Activated T-helper 1 cell treated with anti-CD3 and anti-CD28 coated beads, Interleukin-12 subunit alpha, Interleukin-12 subunit beta, Interleukin-2, Interleukin-4 antibody, amounts not matched to agents 30 ng/mL and 10 ng/mL and 1 ng/mL, durations not matched to agents 14 hours and 24 hours and 36 hours (primary cell): Measurements from ENCODE around the gene TUBGCP3. TPM values are rescaled to one million over a fixed set of nuclear protein-coding genes. Genes with fewer than 3 reads are reported as not detected.

Experiments
- DNase-seq: peaks from one replicate; pipeline ENCODE4 v3.0.0; 2021; ENCODE audit warnings: low spot score
- H3K27ac Mint-ChIP-seq: one replicate; pipeline ENCODE4 v1.8.0; 2021; ENCODE audit warnings: mild to moderate bottlenecking, mixed read lengths
- H3K27me3 Mint-ChIP-seq: one replicate; pipeline ENCODE4 v1.8.0; 2022; ENCODE audit warnings: mild to moderate bottlenecking, moderate library complexity, mixed read lengths; ENCODE audit not compliant: insufficient read depth
- H3K36me3 Mint-ChIP-seq: one replicate; pipeline ENCODE4 v1.8.0; 2021; ENCODE audit warnings: low read depth, mixed read lengths
- H3K4me1 Mint-ChIP-seq: one replicate; pipeline ENCODE4 v1.8.0; 2021; ENCODE audit warnings: low read depth, mixed read lengths
- H3K4me3 Mint-ChIP-seq: one replicate; pipeline ENCODE4 v1.8.0; 2021; ENCODE audit warnings: mild to moderate bottlenecking, moderate library complexity, mixed read lengths
- H3K9me3 Mint-ChIP-seq: one replicate; pipeline ENCODE4 v1.8.0; 2021; ENCODE audit warnings: mixed read lengths
- intact Hi-C: fragments of 100-400 bp; cut with micrococcal nuclease; formaldehyde crosslinking; loops from one replicate; pipeline ENCODE4 v1.15.1; 2024
- total RNA-seq: library from RNA; stranded (reverse); gene quantifications from 2 replicates; pipeline ENCODE4 v1.2.3, GENCODE V29; 2022

Gene TUBGCP3
- total RNA-seq, 1 donor from 2014 or later, result 67.4 TPM

DNA sequence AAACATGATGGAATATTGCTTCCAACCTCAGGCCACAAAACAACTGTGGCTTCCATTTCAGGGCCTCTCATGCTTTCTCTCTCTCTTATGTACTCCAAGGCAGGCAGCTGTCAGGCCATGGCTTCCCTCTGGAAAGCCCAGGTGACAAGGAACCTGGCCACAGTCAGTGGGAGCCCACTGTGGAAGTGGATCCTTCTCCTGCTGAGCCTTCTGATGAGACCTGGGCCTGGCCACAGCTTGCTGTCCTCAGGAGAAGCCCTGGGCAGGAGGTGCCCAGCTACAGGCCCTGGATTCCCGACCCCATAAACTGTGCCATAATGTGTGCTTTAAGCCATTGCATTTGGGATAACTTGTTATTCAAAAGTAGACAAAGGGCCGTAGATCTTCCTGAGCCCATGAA, 140.6 kb downstream of the TUBGCP3 start:
- Mint-ChIP-seq H3K36me3 (no peaks in the 10 kb centered on the region), H3K4me1 (no peaks in the 10 kb centered on the region), H3K27me3 (peaks cover 3% of the 10 kb centered on the region), H3K27ac (no peak overlapping the region), H3K9me3 (no peaks in the 10 kb centered on the region), H3K4me3 (no peak overlapping the region)
- intact Hi-C loops, result loop anchor here (10.0 kb wide), 1 partner anchor 1383 kb away; no protein-coding TSS in a partner anchor
- DNase-seq, result no peak

DNA sequence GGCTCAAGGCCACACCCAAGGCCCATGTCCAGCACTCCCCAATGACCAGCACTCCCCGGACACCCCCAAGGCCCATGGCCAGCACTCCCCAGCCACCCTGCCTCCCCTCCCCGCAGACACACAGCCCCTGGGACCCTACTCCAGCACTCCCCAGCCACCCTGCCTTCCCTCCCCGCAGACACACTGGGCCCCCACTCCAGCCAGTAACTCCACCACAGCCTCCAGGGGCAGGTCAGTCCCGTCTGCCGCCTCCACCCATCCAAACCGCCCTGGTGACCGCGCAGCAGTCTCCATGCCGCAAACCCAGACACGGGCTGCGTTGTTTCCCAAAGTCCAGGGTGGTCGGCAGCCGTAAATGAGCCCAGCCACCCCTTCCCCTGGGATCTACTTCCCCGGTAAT, 141.1 kb downstream of the TUBGCP3 start:
- H3K4me3 Mint-ChIP-seq, result no peak overlapping the region
- H3K27ac Mint-ChIP-seq, result no peak overlapping the region
- no peaks in the 10 kb centered on the region for H3K4me1 Mint-ChIP-seq
- no peaks in the 10 kb centered on the region for H3K9me3 Mint-ChIP-seq
- intact Hi-C loops, result loop anchor here (10.0 kb wide), 1 partner anchor 1382 kb away; no protein-coding TSS in a partner anchor
- H3K36me3 Mint-ChIP-seq, result no peaks in the 10 kb centered on the region
- DNase-seq, result no peak
- peaks cover 3% of the 10 kb centered on the region for H3K27me3 Mint-ChIP-seq

DNA sequence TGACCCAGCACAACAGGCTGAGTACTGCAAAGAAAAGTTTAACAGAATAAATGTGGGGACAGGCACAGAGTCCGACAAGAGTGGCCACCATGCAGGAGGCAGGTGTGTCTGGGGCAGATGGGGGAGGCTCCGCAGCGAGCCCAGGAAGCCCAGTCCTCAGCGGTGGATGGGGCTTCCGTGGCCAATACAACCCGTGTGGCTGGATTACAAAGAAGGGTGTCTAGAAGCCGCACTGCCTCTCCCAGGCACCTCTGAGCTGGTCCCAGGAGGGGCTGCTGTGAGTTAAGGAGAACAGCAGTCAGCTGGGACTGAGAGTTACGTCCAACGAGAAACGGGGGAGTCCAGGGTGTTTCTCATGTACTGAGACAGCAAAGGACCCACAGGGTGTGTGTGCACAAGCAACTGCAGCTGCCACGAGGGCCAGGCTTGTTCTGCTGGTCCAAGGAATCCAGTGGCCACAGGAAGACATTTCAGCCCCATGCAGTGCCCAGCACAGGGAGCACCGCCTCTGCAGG, 141.5 kb downstream of the TUBGCP3 start:
- Mint-ChIP-seq H3K27ac (no peak overlapping the region), H3K4me3 (no peak overlapping the region), H3K9me3 (no peaks in the 10 kb centered on the region), H3K27me3 (peaks cover 3% of the 10 kb centered on the region), H3K4me1 (no peaks in the 10 kb centered on the region), H3K36me3 (no peaks in the 10 kb centered on the region)
- DNase-seq, result no peak
- intact Hi-C loops, result loop anchor here (10.0 kb wide), 1 partner anchor 1382 kb away; no protein-coding TSS in a partner anchor

DNA sequence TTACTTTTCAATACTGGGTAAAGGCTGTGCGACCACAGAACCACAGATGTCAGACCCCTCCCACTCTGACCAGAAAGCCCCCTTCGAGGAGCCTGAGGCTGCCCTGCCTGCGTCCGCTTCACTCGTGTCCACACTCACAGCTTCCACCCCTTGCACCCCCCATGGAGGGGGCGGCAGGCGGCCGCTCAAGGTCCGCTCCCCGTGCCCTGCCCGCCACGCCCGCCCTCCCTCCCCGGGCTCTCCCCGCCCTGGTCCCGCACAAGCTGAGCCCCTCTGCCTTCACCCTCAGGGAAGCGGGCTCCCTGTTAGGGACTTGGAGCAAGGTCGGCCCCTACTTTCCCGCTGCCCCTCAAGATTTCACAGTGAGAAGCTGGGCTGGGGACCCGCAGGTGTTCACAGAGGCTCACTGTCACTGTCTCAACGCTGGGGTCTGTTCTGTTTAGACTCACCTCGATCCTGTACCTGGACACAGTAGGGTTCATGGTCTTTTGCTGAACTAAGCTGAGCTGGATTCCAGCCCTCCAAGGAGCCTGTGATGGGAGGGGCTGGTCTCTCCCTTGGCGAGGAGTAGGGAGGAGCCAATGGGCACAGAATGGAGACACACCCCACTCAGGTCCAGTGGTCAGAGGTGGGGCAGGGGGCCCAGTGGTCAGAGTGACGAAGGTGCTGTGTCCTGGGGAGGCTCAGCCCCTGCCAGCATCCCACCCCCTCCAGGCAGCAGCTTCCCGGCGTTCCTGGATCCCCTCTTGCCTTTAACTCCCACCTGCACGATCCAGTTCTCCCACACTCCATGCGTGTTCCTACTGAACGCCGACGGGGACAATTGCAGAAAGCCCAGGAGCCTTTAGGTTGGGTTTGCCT, 142.3 kb downstream of the TUBGCP3 start:
- no peak for DNase-seq
- H3K27me3 Mint-ChIP-seq, result peaks cover 3% of the 10 kb centered on the region
- intact Hi-C loops, result loop anchor here (10.0 kb wide), 1 partner anchor 1381 kb away; no protein-coding TSS in a partner anchor
- no peaks in the 10 kb centered on the region for H3K36me3 Mint-ChIP-seq
- H3K27ac Mint-ChIP-seq, result no peak overlapping the region
- no peak overlapping the region for H3K4me3 Mint-ChIP-seq
- H3K9me3 Mint-ChIP-seq, result no peaks in the 10 kb centered on the region
- H3K4me1 Mint-ChIP-seq, result no peaks in the 10 kb centered on the region

DNA sequence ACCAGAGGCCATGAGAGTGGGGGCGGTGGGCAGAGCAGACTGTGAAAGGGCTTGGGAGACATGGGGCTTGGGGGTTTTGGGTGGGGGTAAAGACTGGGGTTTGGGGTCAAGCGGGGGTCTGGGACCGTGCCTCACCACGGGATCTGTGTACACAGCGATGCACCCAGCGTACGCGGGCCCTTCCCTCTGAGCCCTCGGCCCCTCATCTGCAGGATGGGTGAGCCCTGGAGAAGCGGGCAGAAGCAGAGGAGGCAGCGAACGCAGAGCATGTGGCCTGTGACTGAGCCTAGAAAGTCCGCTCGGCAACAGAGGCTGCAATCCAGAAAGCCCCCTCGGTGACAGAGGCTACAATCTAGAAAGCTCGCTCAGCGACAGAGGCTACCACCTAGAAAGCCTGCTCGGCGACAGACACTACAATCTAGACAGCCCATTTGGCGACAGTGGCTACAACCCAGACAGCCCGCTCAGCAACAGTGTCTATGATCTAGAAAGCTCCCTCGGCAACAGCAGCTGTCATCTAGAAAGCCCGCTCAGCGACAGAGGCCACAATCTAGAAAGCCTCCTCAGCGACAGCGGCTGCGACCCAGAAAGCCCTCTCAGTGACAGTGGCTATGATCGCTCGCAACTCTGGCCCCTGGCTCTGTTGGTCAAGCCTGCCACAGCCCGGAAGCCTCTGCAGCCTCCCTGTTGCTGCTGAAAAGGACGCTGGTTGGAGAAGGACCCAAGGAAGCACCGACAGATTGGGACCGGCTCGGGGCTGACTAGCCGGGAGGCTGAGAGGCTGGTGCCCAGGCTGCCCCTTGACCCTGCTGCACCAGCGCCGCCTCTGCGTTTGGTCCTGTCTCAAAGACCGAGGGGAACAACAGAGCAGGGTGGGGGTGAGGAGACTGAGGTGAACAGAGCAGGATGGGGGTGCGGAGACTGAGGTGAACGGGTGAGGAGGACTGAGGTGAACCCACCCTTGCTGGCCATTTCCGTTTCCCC, 143.2 kb downstream of the TUBGCP3 start:
- intact Hi-C loops, result loop anchor here (5.0 to 10.0 kb wide), 2 partner anchors 1380 to 1987 kb away; no protein-coding TSS in a partner anchor
- DNase-seq, result no peak
- Mint-ChIP-seq H3K36me3 (no peaks in the 10 kb centered on the region), H3K4me1 (no peaks in the 10 kb centered on the region), H3K27me3 (peaks cover 3% of the 10 kb centered on the region), H3K9me3 (no peaks in the 10 kb centered on the region), H3K4me3 (no peak overlapping the region), H3K27ac (no peak overlapping the region)

DNA sequence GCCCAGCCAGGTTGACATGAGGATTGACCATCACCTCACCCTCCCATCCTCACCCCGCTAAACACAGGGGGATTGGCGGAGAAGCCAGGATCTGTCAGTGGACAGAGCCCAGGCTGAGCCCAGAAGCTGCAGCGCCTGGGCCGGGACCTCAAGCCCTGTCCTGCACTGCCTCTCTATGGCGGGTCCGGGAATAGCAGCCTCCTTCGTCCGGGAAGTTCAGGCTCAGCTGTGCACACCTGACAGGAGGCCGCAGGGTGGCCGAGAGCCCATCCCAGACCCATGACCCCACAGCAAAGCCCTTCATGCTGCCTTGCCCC, 144.0 kb downstream of the TUBGCP3 start:
- intact Hi-C loops, result loop anchor here (1.0 to 10.0 kb wide), 3 partner anchors 162 to 1987 kb away; no protein-coding TSS in a partner anchor
- Mint-ChIP-seq H3K27ac (no peak overlapping the region), H3K9me3 (no peaks in the 10 kb centered on the region)

DNA sequence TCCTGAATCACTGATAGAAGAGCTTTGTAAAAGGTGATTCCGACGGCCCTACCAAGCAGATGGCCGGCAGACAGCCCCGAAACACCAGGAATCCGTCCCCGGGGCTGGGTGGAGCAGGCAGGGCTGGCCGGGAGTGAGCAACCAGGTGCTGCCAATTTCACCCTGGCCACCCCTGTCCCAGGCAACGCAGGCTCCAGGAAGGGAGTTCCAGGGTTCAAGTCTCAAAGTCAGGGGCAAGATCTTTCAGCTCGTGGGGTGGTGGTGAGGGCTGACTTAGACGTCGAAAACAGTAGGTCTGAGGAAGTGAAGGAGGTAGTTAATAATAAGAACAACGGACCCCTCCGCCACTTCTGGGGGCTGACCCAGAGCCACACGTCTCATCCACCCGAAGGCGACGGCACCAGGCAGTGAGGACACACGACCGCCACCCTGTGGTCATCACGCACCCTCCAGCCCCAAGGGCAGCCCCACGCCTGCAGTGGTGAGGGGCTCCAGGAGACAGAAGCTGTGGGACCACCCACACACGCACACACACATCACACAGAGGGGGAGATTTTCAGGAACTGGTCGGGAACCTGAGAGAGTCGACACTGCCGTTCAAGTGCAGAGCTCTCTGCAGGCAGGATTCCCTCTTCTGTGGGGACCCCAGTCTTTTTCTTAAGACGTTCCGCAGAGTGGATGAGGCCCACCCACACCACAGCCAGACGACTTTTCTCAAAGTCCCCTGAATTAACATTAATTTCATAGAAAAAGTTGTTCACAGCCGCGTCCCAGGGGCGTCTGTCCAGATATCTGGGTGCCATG, 144.6 kb downstream of the TUBGCP3 start:
- DNase-seq, result no peak
- Mint-ChIP-seq H3K27me3 (peaks cover 3% of the 10 kb centered on the region), H3K4me1 (no peaks in the 10 kb centered on the region), H3K36me3 (no peaks in the 10 kb centered on the region), H3K27ac (no peak overlapping the region), H3K9me3 (peaks cover 5% of the 10 kb centered on the region), H3K4me3 (no peak overlapping the region)
- intact Hi-C loops, result loop anchor here (1.0 to 10.0 kb wide), 3 partner anchors 163 to 1986 kb away; no protein-coding TSS in a partner anchor

More for the DNA sequence above, 144.0 kb downstream of the TUBGCP3 start:
- H3K4me3 Mint-ChIP-seq, result no peak overlapping the region
- H3K4me1 Mint-ChIP-seq, result no peaks in the 10 kb centered on the region
- peaks cover 3% of the 10 kb centered on the region for H3K27me3 Mint-ChIP-seq
- DNase-seq, result peak; percentile 27
- no peaks in the 10 kb centered on the region for H3K36me3 Mint-ChIP-seq

DNA sequence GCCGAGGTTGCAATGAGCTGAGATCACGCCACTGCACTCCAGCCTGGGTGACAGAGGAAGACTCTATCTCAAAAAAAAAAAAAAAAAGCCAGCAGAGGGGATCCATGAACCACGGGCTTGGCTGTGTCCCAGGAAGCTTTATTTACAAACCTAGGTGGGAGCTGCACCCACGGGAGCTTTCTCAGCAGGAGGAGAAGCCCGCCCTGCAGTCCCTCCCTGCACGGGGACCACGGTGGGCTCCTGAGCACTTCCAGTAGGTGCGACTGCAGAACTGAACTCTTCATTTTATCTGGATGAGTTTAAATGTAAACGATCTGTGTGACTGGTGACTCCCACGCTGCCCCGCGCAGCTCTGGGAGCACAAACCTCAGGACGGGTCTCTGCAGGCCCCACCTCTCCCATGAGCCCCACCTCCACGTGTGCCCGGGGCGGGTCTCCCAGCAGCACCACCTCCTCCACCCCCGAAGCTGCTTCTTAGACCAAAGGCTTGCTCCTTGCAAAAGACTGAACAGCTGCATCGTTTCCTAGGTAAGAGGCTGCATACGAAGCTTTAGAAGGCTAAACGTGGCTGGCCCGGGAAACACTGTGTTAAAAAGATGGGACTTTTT, 145.4 kb downstream of the TUBGCP3 start:
- DNase-seq, result no peak
- Mint-ChIP-seq H3K27me3 (peaks cover 3% of the 10 kb centered on the region), H3K4me1 (no peaks in the 10 kb centered on the region), H3K27ac (no peak overlapping the region), H3K4me3 (no peak overlapping the region), H3K9me3 (peaks cover 9% of the 10 kb centered on the region), H3K36me3 (no peaks in the 10 kb centered on the region)
- intact Hi-C loops, result loop anchor here (1.0 to 10.0 kb wide), 3 partner anchors 164 to 1985 kb away; no protein-coding TSS in a partner anchor

DNA sequence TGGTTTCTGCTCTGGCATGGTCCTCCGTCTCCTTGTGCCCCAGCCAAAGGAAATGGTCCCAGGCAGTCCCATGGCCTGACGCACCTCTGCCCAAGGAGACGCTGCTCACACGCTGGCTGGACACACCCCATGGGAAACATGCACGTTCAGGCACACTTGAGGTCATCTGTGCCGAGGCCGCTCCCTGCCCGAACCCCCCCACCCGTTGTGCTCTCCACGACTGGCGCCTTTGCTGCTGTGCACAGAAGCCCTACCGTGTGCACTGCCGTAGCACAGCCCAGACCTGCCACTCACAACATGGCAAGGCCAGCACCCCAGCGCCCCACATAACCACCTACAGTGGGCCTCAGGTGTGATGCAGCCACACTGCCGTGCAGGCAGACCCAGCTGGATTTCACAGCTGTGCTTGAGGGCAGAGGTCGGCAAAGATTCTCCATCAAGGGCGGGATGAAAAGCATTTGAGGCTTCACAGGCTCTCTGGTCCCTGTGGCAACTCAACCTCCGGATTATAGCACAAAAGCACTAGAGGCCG, 146.1 kb downstream of the TUBGCP3 start:
- intact Hi-C loops, result loop anchor here (5.0 to 10.0 kb wide), 2 partner anchors 1377 to 1985 kb away; no protein-coding TSS in a partner anchor

DNA sequence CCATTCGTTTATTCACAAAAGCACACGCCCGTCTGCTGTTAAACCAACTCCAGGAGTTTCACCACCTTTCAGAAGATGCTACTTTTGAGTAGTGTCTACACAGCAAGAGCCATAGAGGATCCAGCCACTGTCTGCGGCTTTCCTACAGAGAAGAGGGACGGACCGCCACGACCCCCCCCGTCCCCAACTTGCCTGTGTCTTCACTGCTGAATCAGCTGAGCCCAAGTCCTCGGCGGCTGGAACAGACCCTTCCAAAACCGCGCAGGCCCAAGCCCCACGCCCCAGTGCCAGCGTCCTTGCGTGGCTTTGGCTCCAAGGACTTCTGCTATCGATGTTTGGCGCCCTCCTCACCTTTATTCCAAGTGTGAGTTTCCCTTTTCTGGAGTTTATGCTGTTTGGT, 146.7 kb downstream of the TUBGCP3 start:
- no peak overlapping the region for H3K4me3 Mint-ChIP-seq
- H3K9me3 Mint-ChIP-seq, result peaks cover 9% of the 10 kb centered on the region
- no peaks in the 10 kb centered on the region for H3K4me1 Mint-ChIP-seq
- no peak for DNase-seq
- H3K27me3 Mint-ChIP-seq, result peaks cover 3% of the 10 kb centered on the region
- H3K27ac Mint-ChIP-seq, result no peak overlapping the region
- intact Hi-C loops, result loop anchor here (5.0 to 10.0 kb wide), 2 partner anchors 1376 to 1984 kb away; no protein-coding TSS in a partner anchor
- no peaks in the 10 kb centered on the region for H3K36me3 Mint-ChIP-seq

More for the DNA sequence above, 146.1 kb downstream of the TUBGCP3 start:
- Mint-ChIP-seq H3K4me1 (no peaks in the 10 kb centered on the region), H3K9me3 (peaks cover 9% of the 10 kb centered on the region), H3K27me3 (peaks cover 3% of the 10 kb centered on the region), H3K27ac (no peak overlapping the region), H3K4me3 (no peak overlapping the region), H3K36me3 (no peaks in the 10 kb centered on the region)
- DNase-seq, result no peak

DNA sequence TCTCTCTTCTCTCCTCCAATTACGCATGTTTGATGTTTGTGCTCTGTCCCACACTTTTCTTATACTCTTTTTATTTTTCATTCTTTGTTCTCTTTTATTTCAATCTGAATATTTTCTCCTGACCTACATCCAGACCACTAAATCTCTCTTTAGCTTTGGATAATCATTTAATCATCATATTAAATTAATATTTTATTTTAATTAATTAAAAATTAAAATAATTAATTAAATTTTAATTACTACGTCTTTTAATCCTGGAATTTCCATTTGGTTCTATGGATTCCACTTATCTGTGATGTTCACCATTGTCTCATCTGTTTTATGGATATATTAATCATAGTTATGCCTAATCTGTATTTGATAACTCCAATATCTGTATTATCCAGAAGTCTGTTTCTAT, 149.4 kb downstream of the TUBGCP3 start:
- DNase-seq, result no peak
- Mint-ChIP-seq H3K36me3 (no peaks in the 10 kb centered on the region), H3K27ac (no peak overlapping the region), H3K4me3 (no peak overlapping the region), H3K27me3 (peaks cover 3% of the 10 kb centered on the region), H3K4me1 (no peaks in the 10 kb centered on the region), H3K9me3 (peaks cover 9% of the 10 kb centered on the region)
- intact Hi-C loops, result no loop called here
